Anterior cingulate cortex (tissue), 58 donors: ENCODE results near the gene RPA1.
"Not testable (repeated sequence)": the region's sequence is repeated elsewhere in the genome, so short reads cannot be mapped to it uniquely, and the experiment has no call there.

Experiments used
- DNase-seq, 58 donors: peaks; one replicate each; lab custom pipeline; 2025; lab: John Stamatoyannopoulos, UW

RPA1 gene

GRCh38 chr17:1810450-1811103 lies 19.2 kb upstream of the RPA1 start:
- DNase-seq: no peak

- no peak for DNase-seq
Observed at GRCh38 chr17:1813088-1813487, 16.7 kb upstream of the RPA1 start.

GRCh38 chr17:1820528-1821252 lies 9.1 kb upstream of the RPA1 start:
- no peak for DNase-seq

GRCh38 chr17:1829216-1829591 lies 601 bp upstream of the RPA1 start:
- peak in 11 of 58 donors; percentile 10 to 56 (median 25) for DNase-seq

- peak in 2 of 58 donors; percentile 9 to 24 for DNase-seq
Observed at GRCh38 chr17:1830288-1830687, 483 bp downstream of the RPA1 start.

- DNase-seq: no peak
Observed at GRCh38 chr17:1834380-1835149, 4.8 kb downstream of the RPA1 start.

GRCh38 chr17:1839516-1839915 lies 9.7 kb downstream of the RPA1 start:
- no peak for DNase-seq

GRCh38 chr17:1843947-1844346 lies 14.1 kb downstream of the RPA1 start:
- no peak for DNase-seq

- no peak for DNase-seq
Observed at GRCh38 chr17:1847191-1847590, 17.4 kb downstream of the RPA1 start.

GRCh38 chr17:1852327-1852726 lies 22.5 kb downstream of the RPA1 start:
- no peak for DNase-seq

GRCh38 chr17:1853698-1854097 lies 23.9 kb downstream of the RPA1 start:
- DNase-seq: no peak

- not testable (repeated sequence) for DNase-seq
Observed at GRCh38 chr17:1856462-1856861, 26.7 kb downstream of the RPA1 start.

GRCh38 chr17:1860978-1861377 lies 31.2 kb downstream of the RPA1 start:
- DNase-seq: no peak

- no peak for DNase-seq
Observed at GRCh38 chr17:1861391-1862010, 31.7 kb downstream of the RPA1 start.

GRCh38 chr17:1865252-1866037 lies 35.6 kb downstream of the RPA1 start:
- peak in 1 of 58 donors; percentile 3 for DNase-seq

GRCh38 chr17:1867307-1867706 lies 37.5 kb downstream of the RPA1 start:
- no peak for DNase-seq

GRCh38 chr17:1868090-1868489 lies 38.3 kb downstream of the RPA1 start:
- no peak for DNase-seq

- no peak for DNase-seq
Observed at GRCh38 chr17:1870592-1870991, 40.8 kb downstream of the RPA1 start.

- no peak for DNase-seq
Observed at GRCh38 chr17:1871756-1872155, 42.0 kb downstream of the RPA1 start.

GRCh38 chr17:1872254-1872653 lies 42.4 kb downstream of the RPA1 start:
- DNase-seq: no peak
